IMR-90 (cell line): ENCODE data around the gene SYNE1. TPM values are rescaled to one million over a fixed set of nuclear protein-coding genes. Genes with fewer than 3 reads are reported as not detected.

ENCODE experiments used
- ATAC-seq: fragments of 200-7000 bp; cut with Tn5 transposase; 2 replicates; pipeline ENCODE4 v1.9.1; 2020; ENCODE audit warnings: low read depth, mild to moderate bottlenecking, moderate library complexity
- BruUV-seq: library from RNA; stranded (reverse); fragments of 400-500 nt; replicated peaks from 2 replicates; lab custom pipeline; 2021; lab: Mats Ljungman, UMichigan
- CTCF ChIA-PET: fragments of 300-600 bp; formaldehyde crosslinking; extraction: SDS; loops from one replicate; lab custom pipeline; 2021; ENCODE audit warnings: antibody characterized with exemption; lab: Yijun Ruan, JAX
- POLR2A ChIA-PET: fragments of 300-600 bp; sonication (Branson Sonifier 250); formaldehyde crosslinking; loops from one replicate; lab custom pipeline; 2022; ENCODE audit warnings: antibody characterized with exemption; ENCODE audit not compliant: unreplicated experiment; lab: Charles Lee
- DNase-seq: peaks from one replicate; pipeline ENCODE4 v3.0.0; 2013
- H2AFZ ChIP-seq: replicated peaks from 2 replicates; pipeline ENCODE3; 2013; ENCODE audit warnings: low read length, mild to moderate bottlenecking; ENCODE audit not compliant: poor library complexity
- H2AK5ac ChIP-seq: 2 replicates; pipeline ENCODE4 v1.6.1; 2013; ENCODE audit warnings: low read depth, low read length, inconsistent platforms
- H2AK9ac ChIP-seq: replicated peaks from 2 replicates; pipeline ENCODE3; 2013; ENCODE audit warnings: mild to moderate bottlenecking, low read depth, low read length, moderate library complexity; ENCODE audit not compliant: poor library complexity
- H2BK120ac ChIP-seq: 2 replicates; pipeline ENCODE4 v1.6.1; 2013; ENCODE audit warnings: low read depth, low read length, inconsistent platforms
- H2BK15ac ChIP-seq: 3 replicates; pipeline ENCODE4 v1.6.1; 2013; ENCODE audit warnings: low read depth, low read length, inconsistent platforms
- H2BK20ac ChIP-seq: 2 replicates; pipeline ENCODE4 v1.6.1; 2013; ENCODE audit warnings: low read depth, mild to moderate bottlenecking, inconsistent platforms, low read length, moderate library complexity
- H2BK5ac ChIP-seq: 2 replicates; pipeline ENCODE4 v1.6.1; 2013; ENCODE audit warnings: mild to moderate bottlenecking, low read depth, low read length, inconsistent platforms; ENCODE audit not compliant: poor library complexity, severe bottlenecking
- H3K14ac ChIP-seq: replicated peaks from 2 replicates; pipeline ENCODE4 v1.6.1; 2013; ENCODE audit warnings: low read depth, low read length, inconsistent platforms
- H3K18ac ChIP-seq: 2 replicates; pipeline ENCODE4 v1.6.1; 2013; ENCODE audit warnings: low read depth, low read length, control low read depth
- H3K23ac ChIP-seq: 2 replicates; pipeline ENCODE4 v1.6.1; 2013; ENCODE audit warnings: low read depth, low read length, inconsistent platforms
- H3K27ac ChIP-seq: 2 replicates; pipeline ENCODE4 v1.5.1; 2013; ENCODE audit warnings: mild to moderate bottlenecking, control low read depth, low read length; ENCODE audit not compliant: insufficient read depth
- H3K27me3 ChIP-seq: 2 replicates; pipeline ENCODE4 v1.6.1; 2013; ENCODE audit warnings: low read length; ENCODE audit not compliant: control insufficient read depth, insufficient read depth
- H3K36me3 ChIP-seq: 2 replicates; pipeline ENCODE4 v1.6.1; 2013; ENCODE audit warnings: low read length, mixed read lengths; ENCODE audit not compliant: control insufficient read depth, insufficient read depth
- H3K4ac ChIP-seq: 2 replicates; pipeline ENCODE4 v1.6.1; 2013; ENCODE audit warnings: low read depth, low read length, inconsistent platforms
- H3K4me1 ChIP-seq: 2 replicates; pipeline ENCODE4 v1.6.1; 2013; ENCODE audit warnings: low read length, mixed read lengths; ENCODE audit not compliant: control insufficient read depth, insufficient read depth
- H3K4me2 ChIP-seq: 2 replicates; pipeline ENCODE4 v1.6.1; 2013; ENCODE audit warnings: low read depth, mild to moderate bottlenecking, control low read depth, low read length, moderate library complexity
- H3K4me3 ChIP-seq: 2 replicates; pipeline ENCODE4 v1.5.1; 2013; ENCODE audit warnings: low read depth, mild to moderate bottlenecking, control low read depth, low read length, moderate library complexity; ENCODE audit not compliant: insufficient read depth
- H3K56ac ChIP-seq: 2 replicates; pipeline ENCODE4 v1.6.1; 2013; ENCODE audit warnings: low read length, inconsistent platforms; ENCODE audit not compliant: insufficient read depth; ENCODE audit errors: extremely low read depth
- H3K79me1 ChIP-seq, 2 experiments: 2 replicates each; pipeline ENCODE4 v1.6.1; 2013; ENCODE audit warnings: low read length in 2 of 2, inconsistent platforms in 1 of 2, low read depth in 1 of 2
- H3K9ac ChIP-seq: 2 replicates; pipeline ENCODE4 v1.6.1; 2013; ENCODE audit warnings: low read depth, low read length, control low read depth
- H3K9me1 ChIP-seq: 2 replicates; pipeline ENCODE4 v1.6.1; 2013; ENCODE audit warnings: low read length, inconsistent platforms; ENCODE audit not compliant: insufficient read depth
- H3K9me3 ChIP-seq: 2 replicates; pipeline ENCODE4 v1.6.1; 2013; ENCODE audit warnings: low read length; ENCODE audit not compliant: control insufficient read depth, insufficient read depth
- H4K20me1 ChIP-seq: 2 replicates; pipeline ENCODE4 v1.6.1; 2013; ENCODE audit warnings: low read length, inconsistent platforms; ENCODE audit not compliant: insufficient read depth
- H4K5ac ChIP-seq: 2 replicates; pipeline ENCODE4 v1.6.1; 2013; ENCODE audit warnings: mild to moderate bottlenecking, low read depth, low read length, control low read depth
- H4K8ac ChIP-seq, 2 experiments: 2 replicates each; pipeline ENCODE4 v1.6.1; 2013; ENCODE audit warnings: low read depth in 2 of 2, low read length in 2 of 2, control low read depth in 1 of 2, inconsistent platforms in 1 of 2
- H4K91ac ChIP-seq: 2 replicates; pipeline ENCODE4 v1.6.1; 2013; ENCODE audit warnings: low read depth, low read length, inconsistent platforms; ENCODE audit not compliant: insufficient read depth
- BHLHE40 ChIP-seq: fragments of 150-350 bp; IDR thresholded peaks from 2 replicates; pipeline ENCODE4 v1.6.1; 2016; ENCODE audit warnings: mild to moderate bottlenecking, low read depth, low read length
- CEBPB ChIP-seq: IDR thresholded peaks from 2 replicates; pipeline ENCODE4 v1.6.1; 2012; ENCODE audit warnings: low read depth, low read length, improper control_type of control experiment
- CHD1 ChIP-seq: IDR thresholded peaks from 2 replicates; pipeline ENCODE4 v1.6.1; 2012; ENCODE audit warnings: low read depth, low read length, improper control_type of control experiment
- CTCF ChIP-seq: conservative IDR thresholded peaks from 2 replicates; pipeline ENCODE4 v1.5.1; 2012; ENCODE audit warnings: mild to moderate bottlenecking, low read depth, low read length, improper control_type of control experiment
- ELK1 ChIP-seq: fragments of 150-350 bp; IDR thresholded peaks from 2 replicates; pipeline ENCODE4 v1.6.1; 2016; ENCODE audit warnings: low read depth, mild to moderate bottlenecking, low read length, moderate library complexity, borderline replicate concordance
- FOS ChIP-seq: fragments of 150-350 bp; IDR thresholded peaks from 2 replicates; pipeline ENCODE4 v1.6.1; 2016; ENCODE audit warnings: low read depth, low read length
- MAFK ChIP-seq: IDR thresholded peaks from 2 replicates; pipeline ENCODE4 v1.6.1; 2012; ENCODE audit warnings: low read depth, low read length, improper control_type of control experiment
- MAZ ChIP-seq: IDR thresholded peaks from 2 replicates; pipeline ENCODE4 v1.6.1; 2012; ENCODE audit warnings: low read depth, mild to moderate bottlenecking, low read length, improper control_type of control experiment, moderate library complexity, borderline replicate concordance
- MXI1 ChIP-seq: IDR thresholded peaks from 2 replicates; pipeline ENCODE4 v1.6.1; 2012; ENCODE audit warnings: low read depth, mild to moderate bottlenecking, low read length, moderate library complexity, borderline replicate concordance
- NFE2L2 ChIP-seq: fragments of 150-350 bp; IDR thresholded peaks from 2 replicates; pipeline ENCODE4 v1.6.1; 2016; ENCODE audit warnings: low read depth, mild to moderate bottlenecking, low read length
- POLR2A ChIP-seq: IDR thresholded peaks from 2 replicates; pipeline ENCODE4 v1.6.1; 2012; ENCODE audit warnings: mild to moderate bottlenecking, low read depth, low read length
- RAD21 ChIP-seq: IDR thresholded peaks from 2 replicates; pipeline ENCODE4 v1.6.1; 2012; ENCODE audit warnings: low read length, improper control_type of control experiment
- RCOR1 ChIP-seq: IDR thresholded peaks from 2 replicates; pipeline ENCODE4 v1.6.1; 2012; ENCODE audit warnings: mild to moderate bottlenecking, low read length, improper control_type of control experiment; ENCODE audit not compliant: insufficient replicate concordance
- RFX5 ChIP-seq: IDR thresholded peaks from 2 replicates; pipeline ENCODE4 v1.8.0; 2012; ENCODE audit warnings: low read depth, mild to moderate bottlenecking, low read length, moderate library complexity
- SMC3 ChIP-seq: fragments of 150-350 bp; IDR thresholded peaks from 2 replicates; pipeline ENCODE4 v1.6.1; 2016; ENCODE audit warnings: low read depth, mild to moderate bottlenecking, antibody characterized with exemption, low read length, moderate library complexity
- USF2 ChIP-seq: fragments of 150-350 bp; IDR thresholded peaks from 2 replicates; pipeline ENCODE4 v1.6.1; 2017; ENCODE audit warnings: mild to moderate bottlenecking, antibody characterized with exemption, low read length, low read depth
- WGBS, 2 experiments: methylation state at CpG; one replicate each; pipeline versions ENCODE4 v1.1.5 to v1.1.7; 2013; ENCODE audit warnings: missing lambda C conversion rate in 2 of 2; ENCODE audit not compliant: insufficient read length in 1 of 2; ENCODE audit errors: extremely low coverage in 2 of 2; 5-methylcytosine and 5-hydroxymethylcytosine counted together
- dilution Hi-C: fragments of 300-500 bp; cut with HindIII; formaldehyde crosslinking; loops from one replicate; pipeline ENCODE4 v1.14.3; 2018; ENCODE audit warnings: low sequenced_read_pairs; ENCODE audit not compliant: unreplicated experiment
- in situ Hi-C: fragments of 300-500 bp; cut with MboI; formaldehyde crosslinking; loops from 3 replicates; pipeline ENCODE4 v1.14.3; 2019; ENCODE audit warnings: low sequenced_read_pairs, inconsistent platforms, mixed read lengths
- intact Hi-C: fragments of 100-400 bp; cut with micrococcal nuclease; formaldehyde crosslinking; loops from 2 replicates; pipeline ENCODE4 v1.10.0; 2022
- polyA plus RNA-seq, 3 experiments: library from polyadenylated mRNA; depleted of rRNA; stranded (reverse); fragments of >200 nt; gene quantifications; 2 replicates each; pipeline ENCODE4 v1.2.3, GENCODE V29; 2012; ENCODE audit warnings: low replicate concordance in 1 of 3
- total RNA-seq: library from RNA; depleted of rRNA; stranded (reverse); fragments of >200 nt; gene quantifications from 2 replicates; pipeline ENCODE4 v1.2.3, GENCODE V29; 2012

The SYNE1 gene
- total and polyA plus RNA-seq, 2 of the 4 experiments (the other 2 are of a cell fraction), result 34.1 to 159 TPM

- DNase-seq, result peak; percentile 44
- H2AK5ac ChIP-seq, result no peak overlapping the region
- H3K56ac ChIP-seq, result no peak overlapping the region
- H2AK9ac ChIP-seq, result no peak overlapping the region
- no peak for ATAC-seq
- no peak overlapping the region for H2AFZ ChIP-seq
- no peak overlapping the region for H4K5ac ChIP-seq
- dilution Hi-C loops, result no loop called here
- in situ Hi-C loops, result no loop called here
- no peak overlapping the region for H3K4me2 ChIP-seq
- no peak overlapping the region for H3K14ac ChIP-seq
- no peak overlapping the region for H2BK20ac ChIP-seq
- intact Hi-C loops, result loop anchor here (10.0 kb wide), 1 partner anchor 133 kb away; no protein-coding TSS in a partner anchor
- ChIA-PET CTCF (no interaction called here), POLR2A (interaction anchor here (0.6 kb wide), 1 partner anchor 252 kb away, joined by 5 read pairs; no protein-coding TSS in a partner anchor)
- TF ChIP-seq RAD21 (no peak), USF2 (no peak), BHLHE40 (no peak), MAZ (no peak), SMC3 (no peak), MAFK (no peak), ELK1 (no peak), CEBPB (no peak), CHD1 (no peak), NFE2L2 (no peak), RFX5 (no peak), CTCF (no peak), MXI1 (no peak), RCOR1 (no peak), POLR2A (no peak), FOS (no peak)
- no peak overlapping the region for H3K23ac ChIP-seq
- no peak overlapping the region for H2BK120ac ChIP-seq
- H3K4me1 ChIP-seq, result no peaks in the 10 kb centered on the region
- BruUV-seq, result no TSS peak
- H3K79me1 ChIP-seq, result peaks cover 3 to 5% of the 10 kb centered on the region in 2 experiments; a peak in 1 of 4 replicates
- H4K91ac ChIP-seq, result no peak overlapping the region
- no peak overlapping the region for H3K4ac ChIP-seq
- H3K4me3 ChIP-seq, result no peak overlapping the region
- no CpG with 5 or more reads among the region's 6 CpGs for WGBS, 2 experiments
- H4K8ac ChIP-seq, result no peak overlapping the region
- H3K18ac ChIP-seq, result no peak overlapping the region
- H3K9me1 ChIP-seq, result no peaks in the 10 kb centered on the region
- no peak overlapping the region for H3K9ac ChIP-seq
- H3K27ac ChIP-seq, result no peak overlapping the region
- H2BK15ac ChIP-seq, result no peak overlapping the region
- H3K9me3 ChIP-seq, result no peaks in the 10 kb centered on the region
- H3K27me3 ChIP-seq, result no peaks in the 10 kb centered on the region
- H4K20me1 ChIP-seq, result no peaks in the 10 kb centered on the region
- no peak overlapping the region for H2BK5ac ChIP-seq
- H3K36me3 ChIP-seq, result peaks cover 44% of the 10 kb centered on the region
These were observed 289.0 kb downstream of the SYNE1 start for GRCh38 chr6:152348116-152348515.
